Measurements from ENCODE around the gene SIMC1.

DNA sequence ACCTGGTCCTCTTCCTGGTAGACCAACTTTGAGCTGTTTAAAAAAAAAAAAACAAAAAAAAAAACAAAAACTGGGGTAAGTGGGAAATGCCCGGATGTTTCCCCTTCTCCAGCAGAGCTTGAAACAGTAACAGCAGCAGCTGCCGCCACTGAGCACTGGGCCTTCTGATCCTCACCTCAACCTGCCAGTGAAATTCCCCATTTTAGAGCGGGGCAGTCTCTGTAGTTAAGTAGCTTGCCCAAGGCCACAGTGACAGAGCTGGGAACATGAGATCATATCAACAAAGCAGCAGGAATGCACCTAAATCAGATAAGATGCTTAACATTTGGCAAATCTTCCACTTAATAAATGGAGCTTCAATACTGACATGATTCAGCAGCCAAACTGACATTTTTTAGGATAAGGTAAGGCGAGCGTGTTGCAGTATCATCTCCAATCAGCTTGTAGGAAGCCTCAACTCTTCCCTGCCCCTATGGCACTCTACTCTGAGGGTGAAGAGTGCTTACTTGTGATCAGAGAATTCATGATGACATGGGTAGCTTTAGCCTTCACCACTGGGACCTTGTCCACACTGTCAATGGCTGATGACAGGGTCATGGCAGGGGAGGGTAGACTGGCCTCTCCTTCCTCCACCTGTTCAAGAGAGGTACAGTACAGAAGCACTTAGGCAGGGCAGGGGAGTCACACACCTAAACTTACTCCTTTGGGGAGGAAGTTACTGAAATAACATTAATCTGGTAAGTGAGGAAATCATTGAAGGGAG, 114.1 kb downstream of the SIMC1 start:
- TF ChIP-seq, protein P1, sequence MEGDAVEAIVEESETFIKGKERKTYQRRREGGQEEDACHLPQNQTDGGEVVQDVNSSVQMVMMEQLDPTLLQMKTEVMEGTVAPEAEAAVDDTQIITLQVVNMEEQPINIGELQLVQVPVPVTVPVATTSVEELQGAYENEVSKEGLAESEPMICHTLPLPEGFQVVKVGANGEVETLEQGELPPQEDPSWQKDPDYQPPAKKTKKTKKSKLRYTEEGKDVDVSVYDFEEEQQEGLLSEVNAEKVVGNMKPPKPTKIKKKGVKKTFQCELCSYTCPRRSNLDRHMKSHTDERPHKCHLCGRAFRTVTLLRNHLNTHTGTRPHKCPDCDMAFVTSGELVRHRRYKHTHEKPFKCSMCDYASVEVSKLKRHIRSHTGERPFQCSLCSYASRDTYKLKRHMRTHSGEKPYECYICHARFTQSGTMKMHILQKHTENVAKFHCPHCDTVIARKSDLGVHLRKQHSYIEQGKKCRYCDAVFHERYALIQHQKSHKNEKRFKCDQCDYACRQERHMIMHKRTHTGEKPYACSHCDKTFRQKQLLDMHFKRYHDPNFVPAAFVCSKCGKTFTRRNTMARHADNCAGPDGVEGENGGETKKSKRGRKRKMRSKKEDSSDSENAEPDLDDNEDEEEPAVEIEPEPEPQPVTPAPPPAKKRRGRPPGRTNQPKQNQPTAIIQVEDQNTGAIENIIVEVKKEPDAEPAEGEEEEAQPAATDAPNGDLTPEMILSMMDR (IDR thresholded peaks at IDR 0.05; ENCODE audit: extremely low read depth in 1 of 2, insufficient read depth in 1 of 2, low read depth in 1 of 2, low read length in 2 of 2) = no peak
- TF ChIP-seq JUN (IDR thresholded peaks at IDR 0.05; ENCODE audit: borderline replicate concordance, insufficient read depth, insufficient read length, low read depth) (no peak), POLR2A (IDR thresholded peaks at IDR 0.05; ENCODE audit: low read depth, low read length) (no peak)

Data from endothelial cell of umbilical vein (primary cell).